Measurements from ENCODE around the gene ZNF331.

Gene ZNF331

DNA sequence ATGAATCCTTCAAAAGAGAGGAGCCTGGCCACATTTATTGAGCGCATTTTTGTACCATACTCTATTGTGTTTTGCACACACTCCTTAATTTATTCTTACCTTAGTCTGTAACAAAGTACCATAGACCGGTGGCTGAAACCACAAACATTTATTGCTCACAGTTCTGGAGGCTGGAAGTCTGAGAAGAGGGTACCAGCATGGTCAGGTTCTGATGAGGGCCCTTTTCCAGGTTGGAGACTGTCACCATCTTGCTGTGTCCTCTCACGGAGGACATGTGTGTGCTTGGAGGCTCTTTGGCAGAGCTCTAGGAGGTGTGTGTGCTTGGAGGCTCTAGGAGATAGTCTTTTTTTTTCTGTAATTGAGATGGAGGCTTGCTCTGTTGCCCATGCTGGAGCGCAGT is 2.1 kb downstream of the ZNF331 start:
- DNase-seq (ENCODE audit: low read depth, low spot score), result no peak
- Histone ChIP-seq H3K36me3 (ENCODE audit: control insufficient read depth, insufficient read depth, low read length) (peaks cover 13% of the 10 kb centered on the region), H3K4me3 (ENCODE audit: low read length) (no peak overlapping the region), H3K27ac (ENCODE audit: low read length) (no peak overlapping the region), H3K27me3 (ENCODE audit: control insufficient read depth, insufficient read depth, low read length) (no peaks in the 10 kb centered on the region), H3K4me1 (ENCODE audit: control insufficient read depth, insufficient read depth, low read length) (no peaks in the 10 kb centered on the region), H3K9me3 (ENCODE audit: control insufficient read depth, insufficient read depth, low read length) (no peaks in the 10 kb centered on the region)
- no CpG with 5 or more reads among the region's 4 CpGs for WGBS (ENCODE audit: insufficient coverage, insufficient read length)

DNA sequence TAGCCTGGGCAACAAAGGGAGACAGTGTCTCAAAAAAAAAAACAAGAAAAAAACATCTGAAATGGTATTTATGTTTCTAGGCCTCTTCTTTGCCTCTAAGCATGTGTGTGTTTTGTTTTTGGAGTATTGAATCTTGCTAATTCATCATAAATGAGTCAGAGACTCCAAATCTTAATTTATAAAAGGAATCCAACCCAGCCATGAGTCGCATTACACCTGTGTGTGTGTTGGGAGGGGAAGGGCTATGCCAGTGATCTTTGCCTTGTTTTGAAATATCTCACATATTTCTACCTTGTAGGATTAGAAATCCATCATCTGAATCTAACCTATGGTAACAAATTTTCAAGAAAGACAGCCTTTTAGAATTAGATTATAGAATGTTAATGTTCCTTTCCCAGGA is 4.0 kb downstream of the ZNF331 start:
- Histone ChIP-seq H3K36me3 (ENCODE audit: control insufficient read depth, insufficient read depth, low read length) (peaks cover 11% of the 10 kb centered on the region), H3K9me3 (ENCODE audit: control insufficient read depth, insufficient read depth, low read length) (no peaks in the 10 kb centered on the region), H3K4me1 (ENCODE audit: control insufficient read depth, insufficient read depth, low read length) (no peaks in the 10 kb centered on the region), H3K27ac (ENCODE audit: low read length) (no peak overlapping the region), H3K27me3 (ENCODE audit: control insufficient read depth, insufficient read depth, low read length) (no peaks in the 10 kb centered on the region), H3K4me3 (ENCODE audit: low read length) (no peak overlapping the region)
- no CpG with 5 or more reads among the region's 1 CpG for WGBS (ENCODE audit: insufficient coverage, insufficient read length)
- no peak for DNase-seq (ENCODE audit: low read depth, low spot score)

DNA sequence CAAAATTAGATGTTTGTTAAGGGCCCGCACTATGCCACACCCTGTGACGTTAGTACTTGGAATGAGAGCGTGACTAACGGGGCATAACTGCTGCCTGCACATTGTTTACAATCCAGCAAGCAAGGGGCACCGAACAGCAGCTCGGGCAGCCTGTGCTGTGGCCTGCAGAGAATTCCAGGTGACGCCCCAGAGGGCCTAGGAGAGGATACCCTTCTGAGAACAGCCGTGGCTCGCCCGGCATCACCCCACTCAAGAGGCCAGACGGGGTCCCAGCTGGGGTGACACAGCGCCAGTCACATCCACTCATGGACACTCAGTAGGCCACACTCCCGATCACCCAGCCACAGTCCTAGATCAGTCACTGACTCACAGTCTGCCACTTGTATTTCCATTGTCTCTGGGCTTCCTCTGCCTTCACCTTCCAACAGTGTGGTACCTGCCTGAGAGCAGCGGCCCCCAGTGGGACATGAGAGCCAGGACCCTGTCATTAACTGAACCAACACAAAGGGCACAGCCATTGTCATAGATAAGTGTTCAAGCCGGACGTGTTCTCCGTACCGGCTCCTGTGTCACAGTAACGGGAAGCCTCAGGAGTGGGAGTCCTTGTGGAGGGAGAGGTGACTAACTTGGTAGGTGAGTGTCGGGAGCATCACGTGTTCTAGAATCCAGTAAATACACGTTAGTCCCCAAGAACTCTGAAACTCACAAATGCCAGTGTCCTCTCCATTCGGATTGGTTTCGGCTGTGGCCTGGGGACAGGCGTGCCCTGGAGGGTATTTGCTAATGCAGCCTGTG is 7.5 kb downstream of the ZNF331 start:
- no peak for DNase-seq (ENCODE audit: low read depth, low spot score)
- Histone ChIP-seq H3K27ac (ENCODE audit: low read length) (no peak overlapping the region), H3K36me3 (ENCODE audit: control insufficient read depth, insufficient read depth, low read length) (peaks cover 2% of the 10 kb centered on the region), H3K4me1 (ENCODE audit: control insufficient read depth, insufficient read depth, low read length) (peaks cover 3% of the 10 kb centered on the region; the same call in 1 of the 2 replicates), H3K4me3 (ENCODE audit: low read length) (no peak overlapping the region), H3K27me3 (ENCODE audit: control insufficient read depth, insufficient read depth, low read length) (no peaks in the 10 kb centered on the region), H3K9me3 (ENCODE audit: control insufficient read depth, insufficient read depth, low read length) (no peaks in the 10 kb centered on the region)
- WGBS (ENCODE audit: insufficient coverage, insufficient read length), result no CpG with 5 or more reads among the region's 25 CpGs

DNA sequence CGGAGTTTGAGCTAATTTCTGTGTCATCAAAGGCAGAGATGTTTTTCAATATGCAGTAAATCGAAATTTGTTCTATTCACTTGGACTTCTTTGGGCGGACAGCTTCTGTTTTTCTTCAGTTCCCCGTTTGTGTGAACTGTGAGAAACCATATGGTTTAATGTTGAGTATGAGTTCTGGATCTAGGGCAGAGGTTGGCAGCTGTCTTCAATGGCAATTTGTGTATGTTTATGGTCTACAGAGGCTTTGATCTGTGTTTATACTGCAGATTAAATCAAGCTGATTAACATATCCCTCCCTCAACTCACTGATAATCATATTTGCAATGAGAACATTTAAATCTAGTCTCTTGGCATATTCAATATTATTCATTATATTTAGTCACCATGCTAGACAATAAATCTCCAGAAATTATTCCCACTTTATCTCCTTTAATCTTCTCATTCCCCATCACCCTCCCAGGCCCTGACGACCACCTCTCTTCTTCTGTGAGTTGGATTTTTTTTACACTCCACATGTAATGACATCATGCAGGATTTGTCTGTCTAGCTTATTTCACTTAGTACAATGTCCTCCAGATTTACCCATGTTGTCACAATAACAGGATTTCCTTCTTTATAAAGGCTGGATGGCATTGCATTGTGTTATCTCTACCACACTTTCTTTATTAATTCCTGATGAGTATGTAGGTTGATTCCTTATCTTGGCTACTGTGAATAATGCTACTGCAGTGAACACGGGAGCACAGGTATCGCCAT is 9.0 kb downstream of the ZNF331 start:
- H3K27ac ChIP-seq (ENCODE audit: low read length), result no peak overlapping the region
- H3K9me3 ChIP-seq (ENCODE audit: control insufficient read depth, insufficient read depth, low read length), result no peaks in the 10 kb centered on the region
- H3K36me3 ChIP-seq (ENCODE audit: control insufficient read depth, insufficient read depth, low read length), result no peaks in the 10 kb centered on the region; the same call in 1 of the 2 replicates
- H3K4me1 ChIP-seq (ENCODE audit: control insufficient read depth, insufficient read depth, low read length), result peaks cover 3% of the 10 kb centered on the region; the same call in 1 of the 2 replicates
- no peaks in the 10 kb centered on the region for H3K27me3 ChIP-seq (ENCODE audit: control insufficient read depth, insufficient read depth, low read length)
- no peak overlapping the region for H3K4me3 ChIP-seq (ENCODE audit: low read length)
- no peak for DNase-seq (ENCODE audit: low read depth, low spot score)
- 100% methylated on average over 1 of the region's 7 CpGs for WGBS (ENCODE audit: insufficient coverage, insufficient read length)

DNA sequence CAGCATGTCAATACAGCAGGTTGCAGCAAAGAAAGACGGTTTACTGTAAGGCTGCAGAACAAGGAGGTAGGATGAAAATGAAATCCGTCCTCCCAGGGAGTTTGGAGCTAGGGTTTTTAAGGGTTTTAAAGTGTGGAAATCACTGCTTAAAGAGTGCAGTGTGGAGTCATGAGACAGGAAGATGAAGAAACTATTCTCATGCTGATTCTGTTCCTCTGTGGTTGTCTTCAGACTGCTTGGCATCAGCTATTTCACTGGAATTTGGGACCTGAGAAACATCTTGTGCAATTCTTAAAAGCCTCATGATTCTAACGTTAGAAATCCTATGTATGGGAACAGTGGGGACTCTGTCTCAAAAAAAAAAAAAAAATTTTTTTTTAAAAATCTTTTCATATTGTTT is 11.4 kb downstream of the ZNF331 start:
- no peak for DNase-seq (ENCODE audit: low read depth, low spot score)

DNA sequence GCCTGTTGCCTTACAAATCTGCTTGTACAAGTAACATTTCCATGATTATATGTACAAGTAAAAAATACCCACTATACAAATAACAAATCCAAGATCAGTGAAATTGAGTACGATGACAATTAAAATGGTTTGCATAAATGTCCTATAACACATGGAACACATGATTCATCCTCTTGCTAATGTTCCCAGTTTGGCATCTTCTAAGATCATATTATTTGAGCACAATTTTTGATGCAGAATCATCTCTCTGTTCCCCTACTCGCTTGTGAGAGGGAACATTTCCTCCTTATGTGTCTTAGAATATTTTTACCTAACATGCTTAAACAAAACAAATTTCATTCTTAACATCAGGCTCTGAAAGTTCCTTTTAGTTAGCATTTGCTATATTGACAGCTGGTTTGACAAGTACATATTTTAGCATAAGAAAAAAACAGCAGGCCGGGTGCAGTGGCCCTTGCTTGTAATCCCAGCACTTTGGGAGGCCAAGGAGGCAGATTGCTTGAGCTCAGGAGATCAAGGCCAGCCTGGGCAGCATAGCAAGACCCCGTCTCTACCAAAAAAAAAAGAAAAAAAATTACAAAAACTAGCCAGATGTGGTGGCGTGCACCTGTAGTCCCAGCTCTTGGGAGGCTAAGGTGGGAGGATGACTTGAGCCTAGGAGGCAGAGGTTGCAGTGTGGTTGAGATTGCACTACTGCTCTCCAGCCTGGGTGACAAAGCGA is 14.2 kb downstream of the ZNF331 start:
- WGBS (ENCODE audit: insufficient coverage, insufficient read length), result no CpG with 5 or more reads among the region's 6 CpGs
- no peak overlapping the region for H3K27ac ChIP-seq (ENCODE audit: low read length)

More for the DNA sequence above, 11.4 kb downstream of the ZNF331 start:
- Histone ChIP-seq H3K4me1 (ENCODE audit: control insufficient read depth, insufficient read depth, low read length) (peaks cover 3% of the 10 kb centered on the region; the same call in 1 of the 2 replicates), H3K36me3 (ENCODE audit: control insufficient read depth, insufficient read depth, low read length) (no peaks in the 10 kb centered on the region), H3K9me3 (ENCODE audit: control insufficient read depth, insufficient read depth, low read length) (no peaks in the 10 kb centered on the region), H3K27me3 (ENCODE audit: control insufficient read depth, insufficient read depth, low read length) (no peaks in the 10 kb centered on the region), H3K4me3 (ENCODE audit: low read length) (no peak overlapping the region), H3K27ac (ENCODE audit: low read length) (no peak overlapping the region)
- WGBS (ENCODE audit: insufficient coverage, insufficient read length), result no CpG with 5 or more reads among the region's 3 CpGs

DNA sequence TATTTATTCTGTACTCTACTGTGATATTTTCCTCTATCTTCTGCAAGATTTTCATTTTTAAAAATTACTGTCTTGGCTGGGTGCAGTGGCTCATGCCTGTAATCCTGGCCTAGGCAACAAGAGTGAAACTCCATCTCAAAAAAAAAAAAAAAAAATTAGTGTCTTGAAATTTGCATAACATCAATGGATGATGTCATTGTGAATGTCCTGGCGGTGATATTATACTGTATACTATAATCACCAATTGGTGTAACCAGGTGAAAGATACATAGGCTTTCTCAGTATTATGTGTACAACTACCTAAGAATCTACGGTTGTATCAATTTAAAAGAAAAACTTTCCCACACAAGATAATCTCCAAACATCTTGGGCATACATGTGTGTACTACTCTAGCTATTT is 15.2 kb downstream of the ZNF331 start:
- no peak for DNase-seq (ENCODE audit: low read depth, low spot score)
- no peak overlapping the region for H3K27ac ChIP-seq (ENCODE audit: low read length)
- no peaks in the 10 kb centered on the region for H3K9me3 ChIP-seq (ENCODE audit: control insufficient read depth, insufficient read depth, low read length)
- no peaks in the 10 kb centered on the region for H3K27me3 ChIP-seq (ENCODE audit: control insufficient read depth, insufficient read depth, low read length)
- WGBS (ENCODE audit: insufficient coverage, insufficient read length), result no CpG with 5 or more reads among the region's 2 CpGs
- H3K4me3 ChIP-seq (ENCODE audit: low read length), result no peak overlapping the region
- peaks cover 3% of the 10 kb centered on the region; the same call in 1 of the 2 replicates for H3K4me1 ChIP-seq (ENCODE audit: control insufficient read depth, insufficient read depth, low read length)
- no peaks in the 10 kb centered on the region for H3K36me3 ChIP-seq (ENCODE audit: control insufficient read depth, insufficient read depth, low read length)

More for the DNA sequence above, 14.2 kb downstream of the ZNF331 start:
- no peaks in the 10 kb centered on the region for H3K9me3 ChIP-seq (ENCODE audit: control insufficient read depth, insufficient read depth, low read length)
- H3K4me1 ChIP-seq (ENCODE audit: control insufficient read depth, insufficient read depth, low read length), result peaks cover 3% of the 10 kb centered on the region; the same call in 1 of the 2 replicates
- no peak overlapping the region for H3K4me3 ChIP-seq (ENCODE audit: low read length)
- H3K27me3 ChIP-seq (ENCODE audit: control insufficient read depth, insufficient read depth, low read length), result no peaks in the 10 kb centered on the region
- DNase-seq (ENCODE audit: low read depth, low spot score), result no peak
- H3K36me3 ChIP-seq (ENCODE audit: control insufficient read depth, insufficient read depth, low read length), result no peaks in the 10 kb centered on the region

DNA sequence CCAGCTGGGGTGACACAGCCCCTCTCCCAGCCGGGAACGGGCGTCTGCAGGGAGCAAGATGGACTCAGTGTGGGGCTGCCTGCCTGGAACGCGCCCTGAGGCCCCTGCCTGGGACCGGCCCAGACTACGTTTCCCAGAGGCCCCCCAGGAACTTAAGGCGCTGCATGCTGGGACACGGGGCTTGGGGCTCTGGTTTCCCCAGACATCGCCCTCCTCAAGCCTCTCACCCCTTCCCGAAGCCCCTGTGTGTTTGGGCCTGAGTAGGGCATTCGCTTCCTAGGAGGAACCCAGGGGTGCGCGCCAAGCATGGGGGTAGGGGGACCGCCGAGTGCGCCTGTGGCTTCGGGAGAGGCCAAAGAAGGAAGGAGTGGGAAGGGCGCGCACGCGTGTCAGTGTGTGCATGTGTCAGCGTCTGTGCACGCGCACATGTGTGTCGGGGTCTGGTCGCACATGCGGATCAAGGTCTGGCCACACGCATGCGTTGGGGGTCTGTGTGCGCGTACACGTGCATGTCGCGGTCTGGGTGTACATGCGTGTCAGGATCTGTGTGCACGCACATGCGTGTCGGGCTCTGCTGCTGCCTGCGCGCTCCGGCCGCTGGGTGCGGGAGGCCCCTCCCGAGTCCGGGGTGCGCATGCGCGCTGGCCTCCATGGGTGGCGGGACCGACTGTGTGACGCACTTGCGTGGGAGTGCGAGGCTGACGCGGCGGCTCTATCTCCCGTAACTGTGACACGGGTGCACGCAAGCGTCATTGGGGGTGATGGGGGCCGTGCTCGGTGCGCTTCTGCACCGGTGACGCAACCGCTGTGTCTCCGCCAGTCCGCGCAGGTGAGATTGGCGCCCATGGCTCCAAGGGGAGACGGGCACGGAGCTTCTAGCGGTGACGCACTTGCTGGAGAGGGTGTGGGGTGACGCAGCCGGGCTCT is 16.2 kb downstream of the ZNF331 start:
- no peak overlapping the region for H3K4me3 ChIP-seq (ENCODE audit: low read length)
- no peaks in the 10 kb centered on the region for H3K27me3 ChIP-seq (ENCODE audit: control insufficient read depth, insufficient read depth, low read length)
- no peak for DNase-seq (ENCODE audit: low read depth, low spot score)
- no peaks in the 10 kb centered on the region for H3K9me3 ChIP-seq (ENCODE audit: control insufficient read depth, insufficient read depth, low read length)
- peaks cover 3% of the 10 kb centered on the region; the same call in 1 of the 2 replicates for H3K4me1 ChIP-seq (ENCODE audit: control insufficient read depth, insufficient read depth, low read length)
- WGBS (ENCODE audit: insufficient coverage, insufficient read length), result no CpG with 5 or more reads among the region's 77 CpGs
- no peak overlapping the region for H3K27ac ChIP-seq (ENCODE audit: low read length)
- H3K36me3 ChIP-seq (ENCODE audit: control insufficient read depth, insufficient read depth, low read length), result peaks cover 7% of the 10 kb centered on the region

DNA sequence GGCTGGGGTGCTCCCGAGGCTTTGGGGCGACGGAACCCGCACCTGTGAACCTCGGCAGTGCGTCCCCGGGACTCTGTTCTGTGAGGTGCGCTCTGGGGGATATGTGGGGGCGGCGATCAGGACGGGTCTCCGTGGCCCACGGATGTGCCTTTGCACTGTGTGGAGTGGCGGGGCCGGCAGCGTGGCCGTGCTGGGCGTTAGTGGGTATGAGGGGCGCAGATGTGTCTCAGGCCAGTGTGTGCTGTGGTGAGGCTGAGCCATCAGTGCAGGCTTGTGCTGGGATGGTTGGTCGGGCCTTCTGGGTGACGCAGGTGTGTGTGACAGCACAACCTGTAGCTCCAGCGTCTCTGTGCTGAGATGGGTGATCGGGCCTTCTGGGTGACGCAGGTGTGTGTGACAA is 16.9 kb downstream of the ZNF331 start:
- WGBS (ENCODE audit: insufficient coverage, insufficient read length), result no CpG with 5 or more reads among the region's 24 CpGs
- DNase-seq (ENCODE audit: low read depth, low spot score), result no peak

More for the DNA sequence above, 16.9 kb downstream of the ZNF331 start:
- Histone ChIP-seq H3K4me1 (ENCODE audit: control insufficient read depth, insufficient read depth, low read length) (no peaks in the 10 kb centered on the region), H3K36me3 (ENCODE audit: control insufficient read depth, insufficient read depth, low read length) (peaks cover 12% of the 10 kb centered on the region), H3K27ac (ENCODE audit: low read length) (no peak overlapping the region), H3K4me3 (ENCODE audit: low read length) (no peak overlapping the region), H3K9me3 (ENCODE audit: control insufficient read depth, insufficient read depth, low read length) (no peaks in the 10 kb centered on the region), H3K27me3 (ENCODE audit: control insufficient read depth, insufficient read depth, low read length) (no peaks in the 10 kb centered on the region)

Data from iPS DF 6.9 (cell line).